ENCODE results near the gene EPHA6. TPM values are rescaled to one million over a fixed set of nuclear protein-coding genes. Genes with fewer than 3 reads are reported as not detected.
"Not testable (repeated sequence)": the region's sequence is repeated elsewhere in the genome, so short reads cannot be mapped to it uniquely, and the experiment has no call there.

The EPHA6 gene
- total RNA-seq, 2 experiments from 2014 or later = not detected

DNA sequence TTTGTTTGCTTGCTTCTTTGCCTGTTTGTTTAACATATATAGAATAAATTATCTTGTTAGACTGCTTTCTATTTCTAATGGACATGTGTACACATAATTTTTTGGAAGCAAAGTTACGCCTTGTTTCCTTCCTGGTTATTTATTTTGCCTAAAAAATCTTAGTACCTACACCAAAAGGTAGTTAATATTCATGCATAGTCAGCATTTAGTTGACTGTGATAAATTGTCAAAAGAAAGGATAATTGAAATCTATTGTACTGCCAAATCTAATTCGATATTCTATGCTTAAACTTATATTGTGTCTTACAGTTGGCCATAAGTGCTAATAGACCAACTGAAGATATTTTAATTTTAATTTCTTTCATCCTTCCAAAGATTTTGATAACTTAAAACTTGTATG lies 716.3 kb downstream of the EPHA6 start:
- Mint-ChIP-seq H3K4me3 (no peak overlapping the region), H3K27me3 (no peaks in the 10 kb centered on the region), H3K36me3 (no peaks in the 10 kb centered on the region), H3K4me1 (no peaks in the 10 kb centered on the region), H3K9me3 (no peaks in the 10 kb centered on the region), H3K27ac (no peak overlapping the region)
- no peak for DNase-seq

DNA sequence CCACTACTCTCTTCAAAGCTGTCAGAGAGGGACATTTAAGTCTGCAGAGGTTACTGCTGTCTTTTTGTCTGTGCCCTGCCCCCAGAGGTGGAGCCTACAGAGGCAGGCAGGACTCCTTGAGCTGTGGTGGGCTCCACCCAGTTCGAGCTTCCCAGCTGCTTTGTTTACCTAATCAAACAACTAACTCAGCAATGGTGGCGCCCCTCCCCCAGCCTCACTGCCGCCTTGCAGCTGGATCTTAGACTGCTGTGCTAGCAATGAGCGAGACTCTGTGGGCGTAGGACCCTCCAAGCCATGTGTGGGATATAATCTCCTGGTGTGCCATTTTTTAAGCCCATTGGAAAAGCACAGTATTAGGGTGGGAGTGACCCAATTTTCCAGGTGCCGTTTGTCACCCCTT lies 733.2 kb downstream of the EPHA6 start:
- H3K9me3 Mint-ChIP-seq, H3K27me3 Mint-ChIP-seq, DNase-seq, H3K36me3 Mint-ChIP-seq, H3K4me3 Mint-ChIP-seq, H3K4me1 Mint-ChIP-seq, H3K27ac Mint-ChIP-seq: not testable (repeated sequence)

DNA sequence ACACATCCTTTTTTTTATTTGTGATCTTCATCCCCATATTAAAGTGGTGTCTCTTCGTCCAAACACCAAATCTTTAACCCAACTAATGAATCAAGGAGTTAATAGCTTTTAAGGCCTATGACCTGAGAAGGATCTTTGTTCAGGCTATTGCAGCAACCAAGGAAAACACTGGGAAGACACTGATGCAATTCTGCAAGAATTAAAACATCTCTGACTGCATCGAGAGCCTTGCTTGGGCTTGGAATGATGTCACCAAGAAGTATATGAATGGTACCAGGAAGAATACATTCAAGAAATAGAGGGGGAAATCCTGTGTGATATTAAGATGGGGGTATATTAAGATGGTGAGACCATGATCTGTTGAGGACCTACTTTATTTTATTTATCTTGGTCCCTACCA lies 736.0 kb downstream of the EPHA6 start:
- no peak overlapping the region for H3K4me3 Mint-ChIP-seq
- H3K9me3 Mint-ChIP-seq = peaks cover 4% of the 10 kb centered on the region
- H3K36me3 Mint-ChIP-seq = no peaks in the 10 kb centered on the region
- H3K4me1 Mint-ChIP-seq = no peaks in the 10 kb centered on the region
- no peak for DNase-seq
- H3K27ac Mint-ChIP-seq = no peak overlapping the region
- peaks cover 3% of the 10 kb centered on the region for H3K27me3 Mint-ChIP-seq

DNA sequence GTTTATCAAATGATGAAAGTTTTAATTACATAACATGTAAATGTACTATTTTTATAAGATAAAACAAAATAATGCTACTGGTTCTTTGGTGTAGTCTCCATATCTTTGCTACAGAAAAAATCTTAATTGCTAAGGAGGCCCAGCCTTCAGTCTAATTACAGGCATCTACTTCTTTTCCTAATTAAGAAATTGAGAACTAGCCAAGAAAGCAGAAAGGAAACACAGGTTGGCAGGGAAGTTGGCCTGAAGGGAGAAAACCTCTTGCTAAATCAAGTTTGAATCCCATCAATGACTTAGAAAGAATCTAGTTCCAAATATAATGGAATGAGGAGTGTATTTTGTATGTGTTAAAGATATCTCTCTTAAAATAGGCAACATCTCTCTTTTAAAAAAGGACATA lies 737.8 kb downstream of the EPHA6 start:
- no peaks in the 10 kb centered on the region for H3K4me1 Mint-ChIP-seq
- peaks cover 3% of the 10 kb centered on the region for H3K27me3 Mint-ChIP-seq
- no peak for DNase-seq
- H3K9me3 Mint-ChIP-seq = peaks cover 1% of the 10 kb centered on the region
- no peaks in the 10 kb centered on the region for H3K36me3 Mint-ChIP-seq
- H3K4me3 Mint-ChIP-seq = no peak overlapping the region
- H3K27ac Mint-ChIP-seq = no peak overlapping the region

DNA sequence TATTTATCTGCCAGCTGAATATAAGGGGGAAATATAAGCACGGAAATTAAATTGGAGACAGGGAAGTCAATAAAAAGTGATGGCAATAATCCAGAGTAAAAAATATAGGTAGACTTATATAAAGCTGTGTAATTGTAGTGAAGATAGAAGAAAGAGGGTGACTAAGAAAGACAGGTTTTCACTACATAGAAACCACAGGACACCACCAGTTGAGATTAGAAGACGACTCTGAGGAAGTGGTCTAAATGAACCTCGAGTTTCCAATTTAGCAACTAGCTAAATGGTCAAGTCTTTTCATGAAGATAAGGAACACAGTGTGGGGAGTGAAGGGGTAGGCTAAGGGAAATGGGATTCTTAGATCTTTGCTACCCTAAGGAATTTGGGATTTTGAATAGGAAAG lies 761.3 kb downstream of the EPHA6 start:
- Mint-ChIP-seq H3K27me3 (no peaks in the 10 kb centered on the region), H3K27ac (no peak overlapping the region), H3K4me3 (no peak overlapping the region), H3K36me3 (no peaks in the 10 kb centered on the region), H3K9me3 (no peaks in the 10 kb centered on the region), H3K4me1 (no peaks in the 10 kb centered on the region)
- no peak for DNase-seq

DNA sequence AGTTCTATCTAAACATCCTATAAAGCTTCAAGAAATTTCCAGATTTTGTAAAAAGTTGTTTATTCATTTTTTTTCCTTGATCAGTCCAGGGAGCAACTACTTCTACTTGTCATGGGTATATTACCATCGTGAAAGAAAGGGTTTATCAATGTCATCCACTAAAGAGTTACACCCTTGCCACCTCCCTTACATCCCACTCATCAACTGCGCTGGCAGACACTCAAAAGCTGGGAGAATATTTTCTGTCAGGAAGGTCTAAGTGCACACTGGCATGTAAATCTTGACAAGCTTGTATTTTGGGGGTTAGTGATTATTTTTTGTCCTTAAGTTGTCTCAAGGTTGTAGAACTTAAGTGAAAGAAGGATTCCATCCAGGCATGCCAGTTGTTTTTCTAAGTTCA lies 761.8 kb downstream of the EPHA6 start:
- Mint-ChIP-seq H3K27ac (no peak overlapping the region), H3K4me3 (no peak overlapping the region), H3K36me3 (no peaks in the 10 kb centered on the region), H3K9me3 (no peaks in the 10 kb centered on the region), H3K4me1 (no peaks in the 10 kb centered on the region), H3K27me3 (no peaks in the 10 kb centered on the region)
- DNase-seq = no peak

DNA sequence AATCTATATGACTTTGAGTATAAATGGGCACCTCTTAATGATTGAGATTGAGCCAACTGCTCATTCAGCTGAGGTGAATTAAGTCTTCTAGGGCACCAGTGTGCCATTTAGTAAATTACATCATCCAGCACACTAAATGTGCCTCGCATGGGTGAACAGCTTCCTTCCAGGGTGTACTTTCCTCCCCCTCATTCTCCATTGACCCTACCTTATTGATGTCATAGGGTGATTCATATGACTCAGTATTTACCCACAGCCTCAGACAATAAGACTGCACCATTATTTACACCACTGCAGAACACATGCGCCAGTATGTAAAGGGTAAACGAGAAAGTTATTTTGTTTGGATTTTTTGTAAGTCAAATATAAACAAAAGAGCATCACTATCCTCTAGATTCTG lies 765.0 kb downstream of the EPHA6 start:
- no peak for DNase-seq
- Mint-ChIP-seq H3K4me1 (no peaks in the 10 kb centered on the region), H3K36me3 (no peaks in the 10 kb centered on the region), H3K9me3 (no peaks in the 10 kb centered on the region), H3K27ac (no peak overlapping the region), H3K4me3 (no peak overlapping the region), H3K27me3 (no peaks in the 10 kb centered on the region)

DNA sequence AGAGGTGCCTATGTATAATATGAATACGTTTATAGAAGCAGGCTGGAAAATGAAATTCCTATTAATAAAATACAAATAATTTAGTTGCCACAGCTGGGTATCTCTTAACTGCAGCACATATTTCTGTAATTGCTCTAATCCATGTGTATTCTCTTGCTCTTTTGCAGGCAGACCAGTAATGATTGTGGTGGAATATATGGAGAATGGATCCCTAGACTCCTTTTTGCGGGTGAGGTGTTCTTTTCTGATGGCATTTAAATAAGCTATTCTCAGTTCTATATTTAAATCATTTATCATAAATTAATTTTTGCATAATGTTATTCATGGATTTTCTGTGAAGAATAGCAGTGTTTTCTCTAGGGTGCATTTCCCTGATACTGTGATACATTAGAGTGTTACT lies 796.2 kb downstream of the EPHA6 start:
- peaks cover 5% of the 10 kb centered on the region for H3K27me3 Mint-ChIP-seq
- no peak overlapping the region for H3K27ac Mint-ChIP-seq
- H3K9me3 Mint-ChIP-seq = no peaks in the 10 kb centered on the region
- H3K4me3 Mint-ChIP-seq = no peak overlapping the region
- no peaks in the 10 kb centered on the region for H3K4me1 Mint-ChIP-seq
- no peak for DNase-seq
- H3K36me3 Mint-ChIP-seq = no peaks in the 10 kb centered on the region

DNA sequence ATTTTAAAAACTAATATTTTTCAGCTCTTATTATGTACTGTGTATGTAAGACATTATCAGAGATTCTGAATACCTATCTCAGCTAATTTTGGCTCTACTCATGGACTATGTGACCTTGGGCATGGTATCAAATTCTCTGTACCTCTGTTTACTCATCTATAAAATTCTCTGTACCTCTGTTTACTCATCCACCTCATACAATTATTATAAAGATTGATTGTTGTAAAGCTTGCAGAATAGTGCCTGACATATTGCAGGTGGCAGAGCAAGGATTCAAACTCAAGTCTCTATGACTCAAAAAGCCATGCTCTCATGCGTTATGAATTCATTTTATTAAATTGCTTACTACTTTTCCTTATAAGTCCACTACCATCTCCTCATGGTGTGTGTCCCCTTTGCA lies 798.2 kb downstream of the EPHA6 start:
- DNase-seq = no peak
- H3K36me3 Mint-ChIP-seq = no peaks in the 10 kb centered on the region
- peaks cover 5% of the 10 kb centered on the region for H3K27me3 Mint-ChIP-seq
- H3K9me3 Mint-ChIP-seq = no peaks in the 10 kb centered on the region
- no peaks in the 10 kb centered on the region for H3K4me1 Mint-ChIP-seq
- H3K4me3 Mint-ChIP-seq = no peak overlapping the region
- H3K27ac Mint-ChIP-seq = no peak overlapping the region

DNA sequence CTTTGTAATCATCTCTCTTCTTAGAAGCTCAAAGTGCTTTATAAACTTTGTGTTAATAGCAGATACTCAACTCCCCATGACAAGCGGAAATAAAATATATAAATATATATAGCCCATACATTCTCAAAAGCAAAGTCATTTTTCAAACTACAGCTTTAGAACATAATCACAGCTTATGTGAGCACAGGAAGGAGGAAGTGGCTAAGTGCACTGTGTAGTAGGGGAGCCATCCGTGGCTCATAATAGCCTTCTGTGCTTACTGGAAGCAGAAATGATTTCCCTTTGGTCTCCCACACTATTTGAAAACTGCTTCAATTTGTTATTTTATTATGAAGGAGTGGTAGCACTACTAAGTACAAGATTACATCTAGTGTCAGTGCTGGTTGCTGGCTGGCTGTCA lies 798.7 kb downstream of the EPHA6 start:
- DNase-seq = no peak
- Mint-ChIP-seq H3K27ac (no peak overlapping the region), H3K4me1 (no peaks in the 10 kb centered on the region), H3K4me3 (no peak overlapping the region), H3K36me3 (no peaks in the 10 kb centered on the region), H3K9me3 (peaks cover 4% of the 10 kb centered on the region), H3K27me3 (peaks cover 5% of the 10 kb centered on the region)

DNA sequence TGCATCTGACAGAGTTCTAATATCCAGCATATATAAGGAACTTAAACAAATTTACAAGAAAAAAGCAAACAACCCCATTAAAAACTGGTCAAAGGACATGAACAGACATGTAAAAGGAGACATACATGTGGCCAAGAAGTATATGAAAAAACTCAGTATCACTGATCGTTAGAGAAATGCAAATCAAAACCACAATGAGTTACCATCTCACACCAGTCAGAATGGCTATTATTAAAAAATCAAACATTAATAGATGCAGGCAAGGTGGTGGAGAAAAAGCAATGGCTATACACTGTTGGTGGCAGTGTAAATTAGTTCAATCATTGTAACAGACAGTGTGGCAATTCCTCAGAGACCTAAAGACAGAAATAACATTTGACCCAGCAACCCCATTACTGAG lies 806.1 kb downstream of the EPHA6 start:
- not testable (repeated sequence) for H3K27ac Mint-ChIP-seq, H3K4me3 Mint-ChIP-seq, H3K4me1 Mint-ChIP-seq, H3K36me3 Mint-ChIP-seq, H3K9me3 Mint-ChIP-seq, H3K27me3 Mint-ChIP-seq, DNase-seq

DNA sequence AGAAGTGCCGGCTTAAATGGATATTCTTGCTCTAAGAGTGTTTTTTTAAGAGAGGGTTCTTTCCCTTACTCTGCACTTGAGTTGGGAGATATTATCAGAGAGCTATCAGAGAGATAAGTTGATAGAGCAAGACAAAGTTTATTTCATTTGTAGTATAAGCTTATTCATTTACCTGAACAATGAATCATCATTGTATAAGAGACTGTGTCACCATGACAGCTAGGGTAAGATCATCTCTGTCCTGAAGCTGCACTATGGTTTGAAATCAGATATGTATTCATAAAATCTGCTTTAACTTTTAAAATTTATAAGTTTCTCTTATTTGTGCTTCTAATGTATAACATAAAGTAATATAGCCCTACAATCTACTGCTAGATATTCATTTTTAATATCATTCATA lies 822.1 kb downstream of the EPHA6 start:
- Mint-ChIP-seq H3K36me3 (no peaks in the 10 kb centered on the region), H3K27ac (no peak overlapping the region), H3K27me3 (no peaks in the 10 kb centered on the region), H3K4me3 (no peak overlapping the region), H3K9me3 (no peaks in the 10 kb centered on the region), H3K4me1 (no peaks in the 10 kb centered on the region)
- no peak for DNase-seq

DNA sequence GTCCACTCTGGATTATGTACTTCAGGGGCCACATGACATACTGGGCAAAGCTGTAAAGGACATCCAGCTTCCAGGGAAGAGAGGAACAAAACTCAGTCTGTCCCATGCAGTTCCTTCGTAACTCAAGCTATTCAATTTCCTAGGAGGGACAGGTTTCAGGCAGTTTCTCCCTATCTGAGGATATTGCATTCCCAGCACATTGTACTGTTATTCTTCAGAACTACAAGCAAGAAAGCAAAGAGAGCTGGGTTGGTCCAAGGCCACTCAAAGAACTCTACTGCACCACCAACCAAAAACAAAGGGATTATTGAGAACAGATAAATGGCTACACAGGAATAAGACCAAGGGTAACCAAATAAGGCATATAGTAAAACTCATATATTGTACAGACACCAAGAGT lies 832.5 kb downstream of the EPHA6 start:
- no peaks in the 10 kb centered on the region for H3K36me3 Mint-ChIP-seq
- no peak for DNase-seq
- H3K27me3 Mint-ChIP-seq = no peaks in the 10 kb centered on the region
- H3K4me1 Mint-ChIP-seq = no peaks in the 10 kb centered on the region
- no peak overlapping the region for H3K4me3 Mint-ChIP-seq
- H3K27ac Mint-ChIP-seq = no peak overlapping the region
- no peaks in the 10 kb centered on the region for H3K9me3 Mint-ChIP-seq

DNA sequence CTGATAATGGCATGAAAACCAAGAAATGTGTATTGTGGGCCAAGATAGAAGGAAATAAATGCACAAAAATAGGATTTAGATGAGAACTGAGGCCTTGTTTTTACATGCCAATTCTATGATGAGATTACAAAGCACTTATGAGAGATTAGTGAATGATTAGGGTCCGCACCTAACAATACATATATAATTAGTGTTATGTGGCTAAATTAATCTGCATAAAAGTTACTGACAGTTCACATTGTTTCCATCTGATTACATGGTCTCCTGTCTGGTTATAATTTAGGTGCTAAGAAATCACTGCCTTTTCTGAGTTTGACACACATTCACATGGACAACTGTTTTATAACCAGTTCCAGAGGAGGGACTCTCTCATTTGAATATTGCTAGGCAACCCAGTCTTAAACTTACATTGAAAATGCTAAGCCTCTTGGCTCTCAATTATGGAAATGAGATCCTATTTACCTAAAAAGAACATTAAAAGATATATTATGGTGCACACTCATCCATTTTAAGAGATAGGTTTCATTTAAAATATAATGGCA lies 833.1 kb downstream of the EPHA6 start:
- Mint-ChIP-seq H3K27ac (no peak overlapping the region), H3K36me3 (no peaks in the 10 kb centered on the region), H3K9me3 (no peaks in the 10 kb centered on the region), H3K27me3 (no peaks in the 10 kb centered on the region), H3K4me1 (no peaks in the 10 kb centered on the region), H3K4me3 (no peak overlapping the region)
- DNase-seq = no peak

DNA sequence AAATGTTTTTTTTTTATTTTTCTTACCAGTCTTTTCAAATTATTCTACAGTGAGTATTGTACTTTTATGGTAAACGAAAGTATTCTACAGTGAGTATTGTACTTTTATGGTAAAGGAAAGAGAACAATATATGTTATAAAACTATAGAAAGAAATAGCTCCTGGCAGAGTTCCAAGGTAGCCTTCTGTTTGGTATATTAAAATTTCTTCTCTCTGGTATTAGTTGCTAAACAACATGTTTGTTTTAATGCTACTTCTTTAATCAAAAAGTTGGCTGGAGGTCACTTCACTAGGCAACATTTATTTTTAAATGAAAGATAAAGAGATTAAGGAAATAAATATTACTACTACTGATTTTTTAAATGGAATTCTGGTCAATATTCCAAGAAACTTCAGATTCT lies 841.6 kb downstream of the EPHA6 start:
- Mint-ChIP-seq H3K4me1 (no peaks in the 10 kb centered on the region), H3K4me3 (no peak overlapping the region), H3K9me3 (no peaks in the 10 kb centered on the region), H3K36me3 (no peaks in the 10 kb centered on the region), H3K27ac (no peak overlapping the region), H3K27me3 (peaks cover 13% of the 10 kb centered on the region)
- no peak for DNase-seq

DNA sequence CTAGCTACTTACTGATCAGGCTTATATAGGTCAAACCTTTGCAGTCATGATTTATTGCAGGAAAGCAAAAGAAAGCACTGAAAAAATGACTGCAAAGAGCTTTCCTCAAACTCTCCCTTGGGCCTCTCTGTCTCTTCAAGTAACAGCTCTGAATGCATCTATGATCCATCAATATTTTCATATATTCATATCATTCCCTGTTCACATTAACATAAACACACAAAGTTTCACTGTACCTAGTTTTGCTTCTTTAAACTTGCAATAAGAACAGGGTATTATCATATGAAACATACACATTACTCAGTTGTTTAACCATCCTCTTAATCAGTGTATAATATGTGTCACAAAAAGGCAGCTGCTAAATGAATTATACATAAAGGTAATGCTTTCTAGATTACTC lies 842.2 kb downstream of the EPHA6 start:
- Mint-ChIP-seq H3K4me1 (no peaks in the 10 kb centered on the region), H3K9me3 (no peaks in the 10 kb centered on the region), H3K36me3 (no peaks in the 10 kb centered on the region)

More for the DNA sequence above, 842.2 kb downstream of the EPHA6 start:
- Mint-ChIP-seq H3K27me3 (peaks cover 13% of the 10 kb centered on the region), H3K27ac (no peak overlapping the region), H3K4me3 (no peak overlapping the region)
- DNase-seq = no peak
